Karpas-422 (cell line): ENCODE measurements around the gene MBOAT2. TPM values are rescaled to one million over a fixed set of nuclear protein-coding genes. Genes with fewer than 3 reads are reported as not detected.

Source experiments
- DNase-seq: peaks from one replicate; pipeline ENCODE4 v3.0.0-alpha.2; 2015
- H2AFZ ChIP-seq: fragments of 200-600 bp; sonication (generic); 2 replicates; pipeline ENCODE4 v1.6.1; 2014; ENCODE audit warnings: antibody characterized with exemption, low read length, mixed read lengths
- H3K27ac ChIP-seq: fragments of 200-600 bp; sonication (generic); 2 replicates; pipeline ENCODE4 v1.5.1; 2014; ENCODE audit warnings: mild to moderate bottlenecking, low read length, moderate library complexity
- H3K27me3 ChIP-seq: fragments of 200-600 bp; sonication (generic); 2 replicates; pipeline ENCODE4 v1.6.1; 2014; ENCODE audit warnings: low read length, mixed read lengths
- H3K36me3 ChIP-seq: fragments of 200-600 bp; sonication (generic); 2 replicates; pipeline ENCODE4 v1.6.1; 2014; ENCODE audit warnings: low read length, mixed read lengths; ENCODE audit not compliant: insufficient read depth
- H3K4me1 ChIP-seq: fragments of 200-600 bp; sonication (generic); 2 replicates; pipeline ENCODE4 v1.6.1; 2014; ENCODE audit warnings: mild to moderate bottlenecking, low read length, mixed read lengths
- H3K4me2 ChIP-seq: fragments of 200-600 bp; sonication (generic); 2 replicates; pipeline ENCODE4 v1.6.1; 2014; ENCODE audit warnings: low read length, low read depth, mild to moderate bottlenecking; ENCODE audit not compliant: poor library complexity, severe bottlenecking
- H3K4me3 ChIP-seq: fragments of 200-600 bp; sonication (generic); 2 replicates; pipeline ENCODE4 v1.5.1; 2014; ENCODE audit warnings: mild to moderate bottlenecking, antibody characterized with exemption, low read length, mixed read lengths
- H3K79me2 ChIP-seq: fragments of 200-600 bp; sonication (generic); 2 replicates; pipeline ENCODE4 v1.6.1; 2014; ENCODE audit warnings: mild to moderate bottlenecking, low read length, mixed read lengths
- H3K9ac ChIP-seq: fragments of 200-600 bp; sonication (generic); 2 replicates; pipeline ENCODE4 v1.6.0; 2014; ENCODE audit warnings: low read length
- H3K9me2 ChIP-seq: fragments of 200-600 bp; sonication (generic), shearing (Covaris generic); replicated peaks from 2 replicates; pipeline ENCODE4 v1.6.0; 2014; ENCODE audit warnings: mild to moderate bottlenecking, low read length, moderate library complexity; ENCODE audit not compliant: insufficient read depth
- H3K9me3 ChIP-seq: fragments of 300-700, 200-600 bp; sonication (generic); 2 replicates; pipeline ENCODE4 v1.6.1; 2014; ENCODE audit warnings: low read length, mixed read lengths
- H4K20me1 ChIP-seq: fragments of 200-600 bp; sonication (generic); 2 replicates; pipeline ENCODE4 v1.6.1; 2014; ENCODE audit warnings: mild to moderate bottlenecking, antibody characterized with exemption, low read length, low read depth; ENCODE audit not compliant: insufficient read depth
- total RNA-seq: library from RNA; depleted of rRNA; stranded (reverse); fragments of >200 nt; shearing (Covaris generic); gene quantifications from 2 replicates; pipeline ENCODE4 v1.2.3, GENCODE V29; 2014; ENCODE audit warnings: low replicate concordance

Gene MBOAT2
- total RNA-seq, 1 experiment from 2014 or later, result not detected

GRCh38 chr2:8893474-8893873 is 110.0 kb downstream of the MBOAT2 start:
- Histone ChIP-seq H3K4me2 (no peak overlapping the region), H3K79me2 (no peaks in the 10 kb centered on the region), H3K9me2 (no peaks in the 10 kb centered on the region), H3K9ac (no peak overlapping the region), H3K27me3 (no peaks in the 10 kb centered on the region), H3K4me1 (peaks cover 7% of the 10 kb centered on the region), H3K9me3 (no peaks in the 10 kb centered on the region), H3K36me3 (no peaks in the 10 kb centered on the region), H2AFZ (no peak overlapping the region), H3K27ac (no peak overlapping the region), H3K4me3 (no peak overlapping the region), H4K20me1 (no peaks in the 10 kb centered on the region)
- no peak for DNase-seq

- H3K79me2 ChIP-seq, result no peaks in the 10 kb centered on the region
- no peak overlapping the region for H2AFZ ChIP-seq
- H3K27ac ChIP-seq, result no peak overlapping the region
- H3K9me2 ChIP-seq, result no peaks in the 10 kb centered on the region
- no peaks in the 10 kb centered on the region for H4K20me1 ChIP-seq
- H3K4me1 ChIP-seq, result peaks cover 7% of the 10 kb centered on the region
- no peaks in the 10 kb centered on the region for H3K9me3 ChIP-seq
- no peak overlapping the region for H3K9ac ChIP-seq
- no peak for DNase-seq
- no peak overlapping the region for H3K4me3 ChIP-seq
- no peaks in the 10 kb centered on the region for H3K36me3 ChIP-seq
- no peaks in the 10 kb centered on the region for H3K27me3 ChIP-seq
- no peak overlapping the region for H3K4me2 ChIP-seq
Observed at GRCh38 chr2:8892111-8892510, 111.4 kb downstream of the MBOAT2 start.

GRCh38 chr2:8889978-8890377 is 113.5 kb downstream of the MBOAT2 start:
- Histone ChIP-seq H3K9me2 (no peaks in the 10 kb centered on the region), H3K27ac (no peak overlapping the region), H3K4me3 (no peak overlapping the region), H3K36me3 (no peaks in the 10 kb centered on the region), H3K4me1 (peaks cover 7% of the 10 kb centered on the region), H3K4me2 (no peak overlapping the region), H3K27me3 (no peaks in the 10 kb centered on the region), H3K9me3 (no peaks in the 10 kb centered on the region), H3K79me2 (no peaks in the 10 kb centered on the region), H4K20me1 (no peaks in the 10 kb centered on the region), H2AFZ (no peak overlapping the region), H3K9ac (no peak overlapping the region)
- no peak for DNase-seq

GRCh38 chr2:8888963-8889362 is 114.5 kb downstream of the MBOAT2 start:
- H3K9me3 ChIP-seq, result no peaks in the 10 kb centered on the region
- H3K79me2 ChIP-seq, result no peaks in the 10 kb centered on the region
- peaks cover 7% of the 10 kb centered on the region for H3K4me1 ChIP-seq
- no peaks in the 10 kb centered on the region for H3K36me3 ChIP-seq
- no peak overlapping the region for H2AFZ ChIP-seq
- no peak overlapping the region for H3K27ac ChIP-seq
- H3K4me3 ChIP-seq, result no peak overlapping the region
- no peaks in the 10 kb centered on the region for H4K20me1 ChIP-seq
- H3K4me2 ChIP-seq, result no peak overlapping the region
- no peak overlapping the region for H3K9ac ChIP-seq
- no peaks in the 10 kb centered on the region for H3K9me2 ChIP-seq
- DNase-seq, result no peak
- H3K27me3 ChIP-seq, result no peaks in the 10 kb centered on the region

GRCh38 chr2:8886876-8887275 is 116.6 kb downstream of the MBOAT2 start:
- Histone ChIP-seq H4K20me1 (no peaks in the 10 kb centered on the region), H3K4me1 (peaks cover 7% of the 10 kb centered on the region), H3K9ac (no peak overlapping the region), H3K9me3 (no peaks in the 10 kb centered on the region), H3K4me3 (no peak overlapping the region), H3K27ac (no peak overlapping the region), H3K27me3 (no peaks in the 10 kb centered on the region), H3K36me3 (no peaks in the 10 kb centered on the region), H3K9me2 (no peaks in the 10 kb centered on the region), H3K4me2 (no peak overlapping the region), H3K79me2 (no peaks in the 10 kb centered on the region), H2AFZ (no peak overlapping the region)
- no peak for DNase-seq

GRCh38 chr2:8886202-8886518 is 117.3 kb downstream of the MBOAT2 start:
- no peaks in the 10 kb centered on the region for H4K20me1 ChIP-seq
- no peak overlapping the region for H3K9ac ChIP-seq
- H3K9me2 ChIP-seq, result no peaks in the 10 kb centered on the region
- H3K4me1 ChIP-seq, result peaks cover 7% of the 10 kb centered on the region
- no peak overlapping the region for H2AFZ ChIP-seq
- DNase-seq, result no peak
- H3K9me3 ChIP-seq, result no peaks in the 10 kb centered on the region
- no peak overlapping the region for H3K27ac ChIP-seq
- H3K4me2 ChIP-seq, result no peak overlapping the region
- no peaks in the 10 kb centered on the region for H3K27me3 ChIP-seq
- H3K36me3 ChIP-seq, result no peaks in the 10 kb centered on the region
- H3K79me2 ChIP-seq, result no peaks in the 10 kb centered on the region
- H3K4me3 ChIP-seq, result no peak overlapping the region

- H3K27ac ChIP-seq, result no peak overlapping the region
- no peaks in the 10 kb centered on the region for H4K20me1 ChIP-seq
- H3K9me3 ChIP-seq, result no peaks in the 10 kb centered on the region
- no peak overlapping the region for H3K4me2 ChIP-seq
- no peak overlapping the region for H3K9ac ChIP-seq
- H3K4me3 ChIP-seq, result no peak overlapping the region
- no peak overlapping the region for H2AFZ ChIP-seq
- H3K9me2 ChIP-seq, result no peaks in the 10 kb centered on the region
- H3K27me3 ChIP-seq, result no peaks in the 10 kb centered on the region
- H3K4me1 ChIP-seq, result peaks cover 7% of the 10 kb centered on the region
- DNase-seq, result no peak
- no peaks in the 10 kb centered on the region for H3K79me2 ChIP-seq
- H3K36me3 ChIP-seq, result no peaks in the 10 kb centered on the region
Observed at GRCh38 chr2:8885449-8886201, 117.9 kb downstream of the MBOAT2 start.

GRCh38 chr2:8884812-8885211 is 118.7 kb downstream of the MBOAT2 start:
- Histone ChIP-seq H3K27me3 (no peaks in the 10 kb centered on the region), H3K9me3 (no peaks in the 10 kb centered on the region), H3K27ac (no peak overlapping the region), H3K79me2 (no peaks in the 10 kb centered on the region), H3K4me1 (peaks cover 7% of the 10 kb centered on the region), H3K9me2 (no peaks in the 10 kb centered on the region), H3K9ac (no peak overlapping the region), H3K36me3 (no peaks in the 10 kb centered on the region), H2AFZ (no peak overlapping the region), H3K4me2 (no peak overlapping the region), H4K20me1 (no peaks in the 10 kb centered on the region), H3K4me3 (no peak overlapping the region)
- DNase-seq, result no peak
